ENCODE measurements around the gene FOXN3.

- no peak for TF ChIP-seq CTCF (IDR thresholded peaks at IDR 0.05)
- TF ChIP-seq, protein P1, sequence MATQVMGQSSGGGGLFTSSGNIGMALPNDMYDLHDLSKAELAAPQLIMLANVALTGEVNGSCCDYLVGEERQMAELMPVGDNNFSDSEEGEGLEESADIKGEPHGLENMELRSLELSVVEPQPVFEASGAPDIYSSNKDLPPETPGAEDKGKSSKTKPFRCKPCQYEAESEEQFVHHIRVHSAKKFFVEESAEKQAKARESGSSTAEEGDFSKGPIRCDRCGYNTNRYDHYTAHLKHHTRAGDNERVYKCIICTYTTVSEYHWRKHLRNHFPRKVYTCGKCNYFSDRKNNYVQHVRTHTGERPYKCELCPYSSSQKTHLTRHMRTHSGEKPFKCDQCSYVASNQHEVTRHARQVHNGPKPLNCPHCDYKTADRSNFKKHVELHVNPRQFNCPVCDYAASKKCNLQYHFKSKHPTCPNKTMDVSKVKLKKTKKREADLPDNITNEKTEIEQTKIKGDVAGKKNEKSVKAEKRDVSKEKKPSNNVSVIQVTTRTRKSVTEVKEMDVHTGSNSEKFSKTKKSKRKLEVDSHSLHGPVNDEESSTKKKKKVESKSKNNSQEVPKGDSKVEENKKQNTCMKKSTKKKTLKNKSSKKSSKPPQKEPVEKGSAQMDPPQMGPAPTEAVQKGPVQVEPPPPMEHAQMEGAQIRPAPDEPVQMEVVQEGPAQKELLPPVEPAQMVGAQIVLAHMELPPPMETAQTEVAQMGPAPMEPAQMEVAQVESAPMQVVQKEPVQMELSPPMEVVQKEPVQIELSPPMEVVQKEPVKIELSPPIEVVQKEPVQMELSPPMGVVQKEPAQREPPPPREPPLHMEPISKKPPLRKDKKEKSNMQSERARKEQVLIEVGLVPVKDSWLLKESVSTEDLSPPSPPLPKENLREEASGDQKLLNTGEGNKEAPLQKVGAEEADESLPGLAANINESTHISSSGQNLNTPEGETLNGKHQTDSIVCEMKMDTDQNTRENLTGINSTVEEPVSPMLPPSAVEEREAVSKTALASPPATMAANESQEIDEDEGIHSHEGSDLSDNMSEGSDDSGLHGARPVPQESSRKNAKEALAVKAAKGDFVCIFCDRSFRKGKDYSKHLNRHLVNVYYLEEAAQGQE (IDR thresholded peaks at IDR 0.05; ENCODE audit: insufficient read depth in 1 of 2, low read depth in 2 of 2, low read length in 1 of 2): no peak
- no peak for TF ChIP-seq POLR2AphosphoS5 (IDR thresholded peaks at IDR 0.05; ENCODE audit: low read depth, low read length)
- TF ChIP-seq TCF7L2 (IDR thresholded peaks at IDR 0.05; ENCODE audit: low read depth, low read length): no peak
- TF ChIP-seq SIN3A (IDR thresholded peaks at IDR 0.05; ENCODE audit: borderline replicate concordance, insufficient read depth, low read depth, low read length): no peak
These were observed 60.1 kb downstream of the FOXN3 start for GRCh38 chr14:89356927-89357326.
